Omental fat pad (tissue), 4 donors: ENCODE data around the gene SIN3B. TPM values are rescaled to one million over a fixed set of nuclear protein-coding genes. Genes with fewer than 3 reads are reported as not detected.
A peak's percentile ranks its signal among the peaks of the same experiment; 100 is the strongest.
"Not testable (repeated sequence)": the region's sequence is repeated elsewhere in the genome, so short reads cannot be mapped to it uniquely, and the experiment has no call there.

Experiments used
- ATAC-seq: fragments of 150-250 bp; one replicate; pipeline ENCODE4 v1.9.1; 2016; ENCODE audit warnings: mild to moderate bottlenecking, moderate library complexity; ENCODE audit not compliant: low FRiP score
- DNase-seq: peaks from one replicate; pipeline ENCODE4 v3.0.0-alpha.2; 2019; ENCODE audit warnings: low spot score
- total RNA-seq, 4 donors: library from RNA; depleted of rRNA; stranded (reverse); fragments of >200 nt; gene quantifications; one replicate each; pipeline ENCODE4 v1.1.0, GENCODE V29; 2016
- TF ChIP-seq, protein P1 (sequence below), 3 donors: fragments of 450-650 bp; IDR thresholded peaks; one replicate each; pipeline ENCODE4 v1.5.1; 2016 to 2017; ENCODE audit warnings: antibody characterized with exemption in 3 of 3, mild to moderate bottlenecking in 3 of 3, moderate library complexity in 2 of 3

SIN3B gene
- total RNA-seq, 4 donors from 2014 or later, result 33.7 to 87.8 (median 44.9) TPM

DNA sequence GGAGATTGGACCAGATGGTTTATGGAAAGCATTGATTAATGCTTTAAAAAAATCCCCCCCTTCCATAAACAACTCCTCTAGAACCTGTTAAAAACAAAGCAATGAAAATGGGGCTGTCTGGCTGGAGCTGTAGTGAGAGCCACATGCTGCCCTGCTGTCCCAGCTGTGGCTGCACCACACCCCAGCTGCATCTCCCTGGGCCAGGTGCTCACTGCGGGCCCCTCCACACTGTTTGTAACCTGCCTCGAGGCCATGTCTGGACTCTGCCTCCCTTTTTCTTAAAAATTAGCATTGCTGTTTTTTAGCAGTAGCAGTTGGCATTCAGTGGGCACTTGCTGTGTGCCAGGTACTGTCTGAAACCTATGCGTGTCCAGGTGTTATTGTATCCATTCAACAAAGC is 44.4 kb downstream of the SIN3B start:
- TF ChIP-seq, protein P1, sequence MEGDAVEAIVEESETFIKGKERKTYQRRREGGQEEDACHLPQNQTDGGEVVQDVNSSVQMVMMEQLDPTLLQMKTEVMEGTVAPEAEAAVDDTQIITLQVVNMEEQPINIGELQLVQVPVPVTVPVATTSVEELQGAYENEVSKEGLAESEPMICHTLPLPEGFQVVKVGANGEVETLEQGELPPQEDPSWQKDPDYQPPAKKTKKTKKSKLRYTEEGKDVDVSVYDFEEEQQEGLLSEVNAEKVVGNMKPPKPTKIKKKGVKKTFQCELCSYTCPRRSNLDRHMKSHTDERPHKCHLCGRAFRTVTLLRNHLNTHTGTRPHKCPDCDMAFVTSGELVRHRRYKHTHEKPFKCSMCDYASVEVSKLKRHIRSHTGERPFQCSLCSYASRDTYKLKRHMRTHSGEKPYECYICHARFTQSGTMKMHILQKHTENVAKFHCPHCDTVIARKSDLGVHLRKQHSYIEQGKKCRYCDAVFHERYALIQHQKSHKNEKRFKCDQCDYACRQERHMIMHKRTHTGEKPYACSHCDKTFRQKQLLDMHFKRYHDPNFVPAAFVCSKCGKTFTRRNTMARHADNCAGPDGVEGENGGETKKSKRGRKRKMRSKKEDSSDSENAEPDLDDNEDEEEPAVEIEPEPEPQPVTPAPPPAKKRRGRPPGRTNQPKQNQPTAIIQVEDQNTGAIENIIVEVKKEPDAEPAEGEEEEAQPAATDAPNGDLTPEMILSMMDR (IDR thresholded peaks at IDR 0.05), result no peak
- ATAC-seq (no peak), DNase-seq (no peak)

GRCh38 chr19:16874250-16874977 is 45.2 kb downstream of the SIN3B start:
- ATAC-seq (no peak), DNase-seq (no peak)
- TF ChIP-seq, protein P1 (IDR thresholded peaks at IDR 0.05), result no peak

- not testable (repeated sequence) for DNase-seq, ATAC-seq
These were observed 45.7 kb downstream of the SIN3B start for GRCh38 chr19:16874978-16875299.

DNA sequence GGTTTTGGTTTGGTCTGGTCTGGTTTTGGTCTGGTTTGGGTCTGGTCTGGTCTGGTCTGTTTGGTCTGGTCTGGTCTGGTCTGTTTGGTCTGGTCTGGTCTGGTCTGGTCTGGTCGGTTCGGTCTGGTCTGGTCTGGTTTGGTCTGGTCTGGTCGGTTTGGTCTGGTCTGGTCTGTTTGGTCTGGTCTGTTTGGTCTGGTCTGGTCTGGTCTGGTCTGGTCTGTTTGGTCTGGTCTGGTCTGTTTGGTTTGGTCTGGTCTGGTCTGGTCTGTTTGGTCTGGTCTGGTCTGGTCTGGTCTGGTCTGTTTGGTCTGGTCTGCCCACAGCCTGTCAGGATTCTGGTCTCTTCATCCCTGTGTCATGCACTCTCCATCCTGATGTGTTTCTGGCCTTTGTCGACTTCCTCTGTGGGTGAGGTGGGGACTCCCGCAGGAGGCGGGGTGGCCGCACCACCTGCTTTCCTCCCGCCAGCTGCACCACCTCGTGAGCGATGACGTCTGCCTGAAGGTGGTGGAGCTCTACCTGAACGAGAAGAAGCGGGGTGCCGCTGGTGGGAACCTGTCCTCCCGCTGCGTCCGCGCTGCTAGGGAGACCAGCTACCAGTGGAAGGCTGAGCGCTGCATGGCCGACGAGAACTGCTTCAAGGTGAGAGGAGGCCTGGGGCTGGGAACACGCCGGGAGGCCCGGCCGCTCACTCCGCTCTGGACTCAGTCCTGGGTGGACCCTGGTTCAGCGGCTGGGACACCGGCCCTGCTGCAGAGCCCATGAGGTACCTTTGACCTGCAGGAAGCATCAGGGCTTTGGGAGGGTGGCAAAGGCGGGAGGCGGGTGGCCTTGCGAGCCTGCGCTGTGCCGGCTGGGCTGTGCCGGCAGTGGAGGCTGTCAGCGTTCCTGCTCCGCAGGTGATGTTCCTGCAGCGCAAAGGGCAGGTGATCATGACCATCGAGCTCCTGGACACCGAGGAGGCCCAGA is 46.7 kb downstream of the SIN3B start:
- TF ChIP-seq, protein P1 (IDR thresholded peaks at IDR 0.05), result no peak
- no peak for DNase-seq
- ATAC-seq, result no peak

- no peak for DNase-seq
- peak; percentile 29 for ATAC-seq
- TF ChIP-seq, protein P1 (IDR thresholded peaks at IDR 0.05), result no peak
These were observed 47.7 kb downstream of the SIN3B start for GRCh38 chr19:16876904-16877361.

- no peak for ATAC-seq
These were observed 48.4 kb downstream of the SIN3B start for GRCh38 chr19:16877581-16877980.

More at GRCh38 chr19:16877581-16877980, 48.4 kb downstream of the SIN3B start:
- TF ChIP-seq, protein P1 (IDR thresholded peaks at IDR 0.05), result no peak
- no peak for DNase-seq
